DND-41 (cell line): ENCODE measurements around the gene TPD52L2.

Experiments used
- ATAC-seq: fragments of 200-7000 bp; cut with Tn5 transposase; 3 replicates; pipeline ENCODE4 v1.9.1; 2021; ENCODE audit warnings: low read depth; ENCODE audit not compliant: insufficient read depth
- DNase-seq: peaks from one replicate; pipeline ENCODE4 v3.0.0-alpha.2; 2020
- H2AFZ ChIP-seq: 2 replicates; pipeline ENCODE4 v1.6.0; 2012; ENCODE audit warnings: low read depth, low read length
- H3K27ac ChIP-seq: 2 replicates; pipeline ENCODE4 v1.5.1; 2012; ENCODE audit warnings: low read length, inconsistent platforms
- H3K27me3 ChIP-seq: fragments of 200-600 bp; sonication (generic); 2 replicates; pipeline ENCODE4 v1.6.0; 2012; ENCODE audit warnings: low read length, mild to moderate bottlenecking, inconsistent platforms; ENCODE audit not compliant: insufficient read depth, poor library complexity
- H3K36me3 ChIP-seq: 2 replicates; pipeline ENCODE4 v1.5.1; 2012; ENCODE audit warnings: low read length, inconsistent platforms; ENCODE audit not compliant: insufficient read depth
- H3K4me1 ChIP-seq: 2 replicates; pipeline ENCODE4 v1.5.1; 2012; ENCODE audit warnings: mild to moderate bottlenecking, low read length; ENCODE audit not compliant: insufficient read depth
- H3K4me2 ChIP-seq: 2 replicates; pipeline ENCODE4 v1.6.0; 2012; ENCODE audit warnings: mild to moderate bottlenecking, moderate library complexity, low read length, inconsistent platforms; ENCODE audit not compliant: insufficient read depth
- H3K4me3 ChIP-seq, 2 experiments: fragments of 200-600 bp in 1 of 2; shearing (Covaris generic) in 1 of 2; 2 replicates each; pipeline ENCODE4 v1.5.1; 2012 to 2016; ENCODE audit warnings: inconsistent platforms in 2 of 2, low read length in 2 of 2, mild to moderate bottlenecking in 2 of 2, low read depth in 1 of 2, moderate library complexity in 1 of 2
- H3K79me2 ChIP-seq: 2 replicates; pipeline ENCODE4 v1.6.0; 2012; ENCODE audit warnings: low read length, inconsistent platforms; ENCODE audit not compliant: insufficient read depth
- H3K9ac ChIP-seq: 2 replicates; pipeline ENCODE4 v1.6.0; 2012; ENCODE audit warnings: low read depth, mild to moderate bottlenecking, inconsistent platforms, low read length, moderate library complexity
- H3K9me3 ChIP-seq: 2 replicates; pipeline ENCODE4 v1.5.1; 2012; ENCODE audit warnings: low read length, moderate library complexity, mild to moderate bottlenecking, inconsistent platforms; ENCODE audit not compliant: insufficient read depth, severe bottlenecking
- H4K20me1 ChIP-seq: 2 replicates; pipeline ENCODE4 v1.6.0; 2012; ENCODE audit warnings: low read length; ENCODE audit not compliant: insufficient read depth
- EZH2 ChIP-seq: IDR thresholded peaks from 3 replicates; pipeline ENCODE4 v1.6.1; 2012; ENCODE audit warnings: borderline replicate concordance, low read depth, mild to moderate bottlenecking, moderate library complexity, low read length, inconsistent platforms; ENCODE audit not compliant: severe bottlenecking
- TF ChIP-seq, protein P1 (sequence below): IDR thresholded peaks from 2 replicates; pipeline ENCODE4 v1.5.1; 2012; ENCODE audit warnings: borderline replicate concordance, low read length, moderate library complexity, mild to moderate bottlenecking; ENCODE audit not compliant: poor library complexity, severe bottlenecking; ENCODE audit errors: extremely low read depth

TPD52L2 gene

DNA sequence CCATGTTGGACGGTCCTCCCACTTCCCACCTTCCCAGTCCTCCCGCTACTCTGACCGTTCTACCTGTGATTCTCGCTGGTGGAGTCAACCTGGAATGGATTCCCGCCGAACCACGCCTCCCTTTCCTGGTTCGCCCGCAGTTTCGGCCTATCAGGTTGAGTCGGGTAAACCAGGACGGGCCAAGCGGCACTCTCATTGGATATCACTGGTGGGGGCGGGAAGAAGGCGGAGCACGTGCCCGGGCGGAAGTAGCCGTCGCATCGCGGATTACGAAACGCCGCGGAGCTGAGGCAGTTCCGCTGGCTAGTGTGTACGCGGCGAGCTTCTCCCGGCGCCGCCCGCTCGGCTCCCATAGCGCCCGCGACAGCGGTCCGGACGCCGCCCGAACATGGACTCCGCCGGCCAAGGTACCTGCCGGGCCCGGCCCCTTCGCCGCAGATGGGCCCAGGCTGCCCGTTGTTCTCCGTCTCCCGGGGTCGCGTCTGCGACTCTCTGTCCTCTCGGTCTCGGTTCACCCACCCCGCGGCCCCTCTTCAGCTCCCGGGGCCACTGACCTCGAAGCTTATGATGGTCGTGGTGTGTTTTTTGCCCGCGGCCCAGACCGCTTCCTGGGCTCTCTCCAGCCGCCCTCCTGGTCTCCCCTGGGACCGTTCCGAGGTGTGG is at the start of gene TPD52L2:
Gene TPD52L2 (plus strand): TSS at position 293 of the 663 bp plus-strand sequence. CDS start 96 bp downstream, at position 389.
- H3K9ac ChIP-seq = peak within 1 kb of the TSS; percentile 91
- peak within 1 kb of the TSS; percentile 95 for H2AFZ ChIP-seq
- peaks cover 48% of the 10 kb centered on the region for H3K36me3 ChIP-seq
- H3K27me3 ChIP-seq = no peaks in the 10 kb centered on the region
- TF ChIP-seq, protein P1, sequence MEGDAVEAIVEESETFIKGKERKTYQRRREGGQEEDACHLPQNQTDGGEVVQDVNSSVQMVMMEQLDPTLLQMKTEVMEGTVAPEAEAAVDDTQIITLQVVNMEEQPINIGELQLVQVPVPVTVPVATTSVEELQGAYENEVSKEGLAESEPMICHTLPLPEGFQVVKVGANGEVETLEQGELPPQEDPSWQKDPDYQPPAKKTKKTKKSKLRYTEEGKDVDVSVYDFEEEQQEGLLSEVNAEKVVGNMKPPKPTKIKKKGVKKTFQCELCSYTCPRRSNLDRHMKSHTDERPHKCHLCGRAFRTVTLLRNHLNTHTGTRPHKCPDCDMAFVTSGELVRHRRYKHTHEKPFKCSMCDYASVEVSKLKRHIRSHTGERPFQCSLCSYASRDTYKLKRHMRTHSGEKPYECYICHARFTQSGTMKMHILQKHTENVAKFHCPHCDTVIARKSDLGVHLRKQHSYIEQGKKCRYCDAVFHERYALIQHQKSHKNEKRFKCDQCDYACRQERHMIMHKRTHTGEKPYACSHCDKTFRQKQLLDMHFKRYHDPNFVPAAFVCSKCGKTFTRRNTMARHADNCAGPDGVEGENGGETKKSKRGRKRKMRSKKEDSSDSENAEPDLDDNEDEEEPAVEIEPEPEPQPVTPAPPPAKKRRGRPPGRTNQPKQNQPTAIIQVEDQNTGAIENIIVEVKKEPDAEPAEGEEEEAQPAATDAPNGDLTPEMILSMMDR = no peak
- no peak for TF ChIP-seq EZH2
- peaks cover 39% of the 10 kb centered on the region for H3K4me1 ChIP-seq
- H3K4me3 ChIP-seq = peak within 1 kb of the TSS; percentile 85 to 97
- peaks cover 60% of the 10 kb centered on the region for H3K79me2 ChIP-seq
- H3K4me2 ChIP-seq = peak within 1 kb of the TSS; percentile 99
- ATAC-seq (peak; percentile 90), DNase-seq (peak; percentile 100)
- H3K27ac ChIP-seq = peak within 1 kb of the TSS; percentile 72
- peaks cover 16% of the 10 kb centered on the region for H4K20me1 ChIP-seq
- H3K9me3 ChIP-seq = no peaks in the 10 kb centered on the region

DNA sequence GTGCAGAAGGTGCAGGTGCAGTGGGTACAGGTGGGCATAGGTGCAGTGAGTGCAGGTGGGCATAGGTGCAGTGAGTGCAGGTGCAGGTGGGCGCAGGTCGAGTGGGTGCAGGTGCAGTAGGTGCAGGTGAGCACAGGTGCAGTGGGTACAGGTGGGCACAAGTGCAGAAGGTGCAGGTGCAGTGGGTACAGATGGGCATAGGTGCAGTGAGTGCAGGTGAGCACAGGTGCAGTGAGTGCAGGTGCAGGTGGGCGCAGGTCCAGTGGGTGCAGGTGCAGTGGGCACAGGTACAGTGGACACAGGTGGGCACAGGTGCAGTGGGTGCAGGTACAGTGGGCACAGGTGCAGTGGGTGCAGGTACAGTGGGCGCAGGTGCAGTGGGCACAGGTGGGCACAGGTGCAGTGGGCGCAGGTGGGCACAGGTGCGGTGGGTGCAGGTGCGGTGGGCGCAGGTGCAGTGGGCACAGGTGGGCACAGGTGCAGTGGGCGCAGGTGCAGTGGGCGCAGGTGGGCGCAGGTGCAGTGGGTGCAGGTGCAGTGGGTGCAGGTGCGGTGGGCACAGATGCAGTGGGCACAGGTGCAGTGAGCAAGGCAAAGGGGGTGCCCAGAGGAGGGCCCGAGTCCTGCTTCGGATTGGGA is 49.3 kb upstream of the TPD52L2 start:
- ATAC-seq = no peak
- Histone ChIP-seq H2AFZ (no peak overlapping the region), H3K36me3 (no peaks in the 10 kb centered on the region), H3K27me3 (no peaks in the 10 kb centered on the region), H3K79me2 (no peaks in the 10 kb centered on the region), H3K4me1 (no peaks in the 10 kb centered on the region), H3K27ac (no peak overlapping the region), H3K9ac (no peak overlapping the region), H3K4me2 (no peak overlapping the region), H4K20me1 (peaks cover 24% of the 10 kb centered on the region), H3K9me3 (no peaks in the 10 kb centered on the region), H3K4me3 (no peak overlapping the region)
- no peak for DNase-seq
- TF ChIP-seq, protein P1 = no peak
- no peak for TF ChIP-seq EZH2

DNA sequence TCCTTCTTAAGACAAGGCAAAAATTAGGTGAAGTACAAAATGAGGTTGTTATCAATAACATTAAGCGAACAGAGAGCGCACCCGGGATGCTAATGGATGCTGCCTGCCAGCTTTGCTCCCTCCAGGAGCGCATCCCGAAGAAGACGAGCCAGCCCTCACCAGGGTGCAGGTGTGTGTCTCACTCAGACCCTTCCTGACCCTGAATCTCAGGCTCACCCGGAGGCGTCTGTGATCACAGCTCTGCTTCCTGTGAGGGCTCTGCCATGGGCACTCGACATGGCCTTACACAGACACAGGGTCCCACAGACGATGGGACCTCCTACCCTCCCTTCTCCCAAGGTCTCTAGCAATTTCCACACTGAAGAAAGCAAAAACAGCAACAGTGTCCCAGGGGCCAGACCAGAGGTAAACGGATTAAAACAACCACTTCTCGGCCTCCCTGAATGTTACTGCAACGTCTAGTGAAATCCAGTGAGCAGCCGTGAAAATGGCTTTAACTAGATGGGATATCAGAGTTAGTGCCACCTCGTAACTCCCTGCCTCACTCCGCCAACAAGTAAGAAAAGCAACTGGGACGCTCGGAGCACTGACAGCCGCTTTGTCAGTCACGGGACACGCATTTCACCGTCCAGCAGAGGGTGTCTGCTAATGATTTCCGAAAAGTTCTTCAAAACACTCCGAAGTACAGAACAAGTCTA is 45.7 kb upstream of the TPD52L2 start:
- Histone ChIP-seq H3K36me3 (no peaks in the 10 kb centered on the region), H3K4me2 (no peak overlapping the region), H3K27ac (no peak overlapping the region), H3K4me1 (no peaks in the 10 kb centered on the region), H3K27me3 (no peaks in the 10 kb centered on the region), H3K9ac (no peak overlapping the region), H4K20me1 (peaks cover 24% of the 10 kb centered on the region), H2AFZ (no peak overlapping the region), H3K4me3 (no peak overlapping the region), H3K79me2 (no peaks in the 10 kb centered on the region), H3K9me3 (no peaks in the 10 kb centered on the region)
- ATAC-seq = no peak
- DNase-seq = no peak
- TF ChIP-seq, protein P1 = no peak
- TF ChIP-seq EZH2 = no peak
